HG03060 (cell line): ENCODE data around the gene ITFG2.
"Not testable (repeated sequence)": the region's sequence is repeated elsewhere in the genome, so short reads cannot be mapped to it uniquely, and the experiment has no call there.

ENCODE experiments used
- ATAC-seq: cut with Tn5 transposase; IDR thresholded peaks from one replicate; pipeline ENCODE4 v1.9.1; 2021; ENCODE audit warnings: low read depth, moderate number of reproducible peaks; ENCODE audit not compliant: unreplicated experiment

The ITFG2 gene

DNA sequence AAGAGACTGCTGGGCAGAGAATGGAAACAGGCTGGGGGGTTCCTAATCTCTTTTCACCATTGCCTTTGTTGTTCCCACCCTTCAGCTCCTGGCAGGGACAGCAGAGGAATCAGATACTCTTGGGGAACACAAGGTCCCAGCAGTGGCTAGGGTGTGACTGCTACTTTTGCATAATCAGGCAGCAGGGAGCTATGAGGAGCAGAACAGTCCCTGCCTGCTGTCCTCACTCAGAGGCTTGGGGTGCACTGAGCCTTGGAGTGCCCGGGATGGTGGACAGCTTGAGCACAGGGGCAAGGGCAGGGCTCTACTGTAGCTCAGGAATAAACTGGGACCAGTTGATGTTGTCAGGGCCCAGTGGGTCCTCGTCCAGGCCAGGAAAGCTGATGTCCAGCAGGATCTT, 45.9 kb downstream of the ITFG2 start:
- no peak for ATAC-seq

DNA sequence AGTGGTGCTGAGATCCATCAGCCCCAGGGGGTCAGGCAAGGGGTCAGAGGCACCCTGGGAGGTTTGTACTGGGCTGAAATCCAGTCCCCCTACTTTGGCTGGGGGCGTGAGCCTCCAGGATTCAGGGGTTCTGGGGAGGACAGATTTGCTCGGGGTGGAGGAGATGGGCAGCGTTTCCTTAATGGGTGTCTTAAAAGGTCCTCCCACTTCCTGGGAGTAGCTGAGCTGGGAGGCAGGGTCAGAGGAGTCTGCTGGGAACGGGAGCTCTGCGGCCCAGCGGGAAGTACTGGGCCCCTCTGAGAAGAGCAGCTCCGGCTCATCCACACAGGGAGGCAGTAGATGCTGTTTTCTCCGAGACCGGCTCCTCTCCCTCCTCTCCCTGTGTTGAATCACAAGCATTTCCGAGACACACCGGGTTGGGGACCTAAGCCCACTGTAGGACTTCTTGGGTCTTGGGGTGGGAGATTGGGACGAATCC, 46.5 kb downstream of the ITFG2 start:
- ATAC-seq = no peak

DNA sequence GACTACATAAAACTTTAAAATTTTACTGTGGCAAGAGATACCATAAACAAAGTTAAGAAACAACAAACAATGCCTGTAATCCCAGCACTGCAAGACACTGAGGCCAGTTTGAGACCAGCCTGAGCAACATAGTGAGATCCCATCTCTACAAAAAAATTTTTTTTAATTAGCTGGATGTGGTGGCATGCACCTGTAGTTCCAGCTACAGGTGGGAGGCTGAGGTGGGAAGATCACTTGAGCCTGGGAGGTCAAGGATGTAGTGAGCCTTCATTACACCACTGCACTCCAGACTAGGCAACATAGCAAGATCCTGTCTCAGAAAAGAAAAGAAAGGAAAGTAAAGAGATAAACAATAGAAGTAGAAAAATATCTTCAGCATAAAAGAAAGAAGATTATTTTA, 47.7 kb downstream of the ITFG2 start:
- ATAC-seq = no peak

DNA sequence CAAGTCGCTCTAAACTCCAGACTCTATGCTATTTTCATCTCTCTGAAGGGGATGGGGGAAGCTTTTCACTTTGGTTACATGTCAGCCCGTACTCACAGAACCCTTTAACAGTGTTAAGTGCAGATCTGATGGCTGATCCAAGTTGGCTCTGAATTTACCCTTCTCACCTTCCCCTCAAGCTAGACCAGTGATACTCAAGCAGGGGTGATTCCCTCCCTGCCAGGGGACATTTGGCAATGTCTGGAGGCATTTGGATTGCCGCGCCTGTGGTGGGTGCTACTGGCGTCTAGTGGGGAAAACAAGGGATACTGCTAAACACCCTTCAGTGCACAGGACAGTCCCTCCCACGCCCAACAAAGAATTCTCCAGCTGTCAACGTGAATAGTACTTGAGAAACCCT, 50.4 kb downstream of the ITFG2 start:
- no peak for ATAC-seq

DNA sequence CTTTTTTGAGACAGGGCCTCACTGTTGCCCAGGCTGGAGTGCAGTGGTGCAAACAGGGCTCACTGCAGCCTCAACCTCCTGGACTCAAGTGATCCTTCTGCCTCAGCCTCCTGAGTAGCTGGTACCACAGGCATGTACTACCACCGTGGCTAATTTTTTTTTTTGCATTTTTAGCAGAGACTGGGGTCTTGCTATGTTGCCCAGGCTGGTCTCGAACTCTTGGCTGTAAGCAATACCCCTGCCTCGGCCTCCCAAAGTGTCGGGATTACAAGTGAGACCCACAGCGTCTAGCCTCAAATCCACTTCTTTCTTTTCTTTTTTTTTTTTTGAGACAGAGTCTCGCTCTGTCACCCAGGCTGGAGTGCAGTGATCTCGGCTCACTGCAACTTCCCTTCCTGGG, 50.9 kb downstream of the ITFG2 start:
- ATAC-seq = not testable (repeated sequence)

DNA sequence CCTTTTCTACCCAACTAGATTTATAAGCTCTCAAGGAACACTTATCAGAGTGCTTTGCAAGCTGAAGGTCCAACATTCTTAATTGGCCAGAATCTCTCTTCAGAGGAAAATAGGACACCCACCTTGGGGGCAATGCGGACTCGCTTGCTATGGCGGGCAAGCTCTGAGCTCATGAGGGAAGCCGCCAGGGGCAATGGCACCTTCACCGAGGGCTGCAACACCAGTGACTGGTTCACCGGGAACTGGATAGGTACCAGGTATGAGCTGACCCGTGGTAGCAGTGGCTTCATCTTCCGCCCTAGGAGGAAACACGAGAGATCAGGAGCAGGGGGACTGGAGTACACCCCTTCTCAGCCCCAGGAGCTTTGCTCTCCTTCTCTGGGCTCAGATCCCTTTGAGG, 51.7 kb downstream of the ITFG2 start:
- ATAC-seq = no peak

DNA sequence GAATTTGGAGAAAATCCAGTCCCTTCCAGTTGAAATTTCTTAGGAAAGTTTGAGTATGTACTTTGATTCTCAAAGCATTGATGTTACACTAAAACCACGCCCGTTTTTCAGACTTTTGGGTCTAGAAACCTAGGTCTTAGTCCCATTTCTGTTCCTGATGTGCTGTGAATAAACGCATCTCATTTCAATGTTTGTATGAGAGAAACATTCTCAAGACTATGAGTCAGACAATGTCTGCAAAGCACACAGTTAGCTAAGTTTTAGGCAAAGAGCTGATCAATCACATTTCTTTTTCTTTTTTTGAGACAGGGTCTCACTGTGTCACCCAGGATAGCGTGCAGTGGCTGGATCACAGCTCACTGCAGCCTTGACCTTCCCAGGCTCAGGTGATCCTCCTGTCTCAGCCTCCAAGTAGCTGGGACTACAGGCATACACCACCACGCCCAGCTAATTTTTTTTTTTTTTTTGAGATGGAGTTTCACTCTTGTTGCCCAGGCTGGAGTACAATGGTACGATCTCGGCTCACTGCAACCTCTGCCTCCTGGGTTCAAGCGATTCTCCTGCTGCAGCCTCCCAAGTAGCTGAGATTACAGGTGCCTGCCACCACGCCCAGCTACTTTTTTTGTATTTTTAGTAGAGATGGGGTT, 56.6 kb downstream of the ITFG2 start:
- ATAC-seq = not testable (repeated sequence)
